HL-60 (cell line): ENCODE measurements around the gene ZFAND3.

Experiments used
- DNase-seq, 2 experiments: peaks; one replicate each; pipeline ENCODE4 v3.0.0-alpha.2; 2010 to 2020; ENCODE audit warnings: low read depth in 1 of 2, low spot score in 1 of 2
- H3K27ac ChIP-seq: fragments of 250-450 bp; sonication (Bioruptor Pico); replicated peaks from 2 replicates; pipeline ENCODE4 v1.5.1; 2020; ENCODE audit warnings: mild to moderate bottlenecking, moderate library complexity
- H3K27me3 ChIP-seq: fragments of 250-450 bp; sonication (Bioruptor Pico); 2 replicates; pipeline ENCODE4 v1.5.1; 2021; ENCODE audit warnings: mild to moderate bottlenecking, moderate library complexity; ENCODE audit not compliant: insufficient read depth, poor library complexity, severe bottlenecking
- H3K4me3 ChIP-seq: replicated peaks from 2 replicates; pipeline ENCODE4 v1.5.1; 2011; ENCODE audit warnings: mild to moderate bottlenecking, control low read depth, low read length; ENCODE audit not compliant: insufficient read depth
- CTCF ChIP-seq: IDR thresholded peaks from one replicate; pipeline ENCODE4 v1.5.1; 2011; ENCODE audit warnings: low read length, control low read depth, inconsistent platforms; ENCODE audit not compliant: insufficient read depth
- GABPA ChIP-seq: IDR thresholded peaks from 2 replicates; pipeline ENCODE4 v1.6.1; 2012; ENCODE audit warnings: low read depth
- POLR2AphosphoS5 ChIP-seq: IDR thresholded peaks from 2 replicates; pipeline ENCODE4 v1.6.1; 2012; ENCODE audit warnings: low read depth
- REST ChIP-seq: IDR thresholded peaks from 2 replicates; pipeline ENCODE4 v1.6.1; 2012; ENCODE audit warnings: low read depth; ENCODE audit not compliant: insufficient replicate concordance
- SPI1 ChIP-seq: IDR thresholded peaks from 2 replicates; pipeline ENCODE4 v1.6.1; 2012; ENCODE audit warnings: low read depth, mild to moderate bottlenecking, borderline replicate concordance

Gene ZFAND3

GRCh38 chr6:37916675-37917074, 97.1 kb downstream of the ZFAND3 start:
- Histone ChIP-seq H3K27ac (no peak overlapping the region), H3K4me3 (no peak overlapping the region), H3K27me3 (no peaks in the 10 kb centered on the region)
- no peak for DNase-seq
- TF ChIP-seq REST (no peak), GABPA (no peak), SPI1 (no peak), CTCF (no peak)

GRCh38 chr6:37917566-37917965, 98.0 kb downstream of the ZFAND3 start:
- H3K4me3 ChIP-seq, result no peak overlapping the region
- no peaks in the 10 kb centered on the region for H3K27me3 ChIP-seq
- H3K27ac ChIP-seq, result no peak overlapping the region
- no peak for DNase-seq
- no peak for TF ChIP-seq SPI1
- no peak for TF ChIP-seq POLR2AphosphoS5
- TF ChIP-seq REST, result no peak
- no peak for TF ChIP-seq GABPA
- no peak for TF ChIP-seq CTCF

GRCh38 chr6:37919417-37920157, 100.1 kb downstream of the ZFAND3 start:
- no peak for DNase-seq
- Histone ChIP-seq H3K27me3 (no peaks in the 10 kb centered on the region), H3K4me3 (no peak overlapping the region), H3K27ac (no peak overlapping the region)
- TF ChIP-seq SPI1 (no peak), GABPA (no peak), REST (no peak), POLR2AphosphoS5 (no peak), CTCF (no peak)
